ENCODE data around the gene CNTNAP1. TPM values are rescaled to one million over a fixed set of nuclear protein-coding genes. Genes with fewer than 3 reads are reported as not detected.

CNTNAP1 gene
- total RNA-seq, 1 experiment from 2014 or later, result 7.7 TPM

- Histone ChIP-seq H3K27me3 (ENCODE audit: insufficient read depth, low read length) (no peaks in the 10 kb centered on the region), H3T11ph (ENCODE audit: low read length) (no peak overlapping the region), H2AK5ac (ENCODE audit: insufficient read length, low read length) (no peak overlapping the region), H3K9me3 (ENCODE audit: control insufficient read depth, low read depth, low read length) (no peaks in the 10 kb centered on the region), H3K9ac (ENCODE audit: extremely low read depth, insufficient read length, low read length) (no peak overlapping the region), H3K23me2 (ENCODE audit: insufficient read length, low read depth, low read length, poor library complexity, severe bottlenecking) (no peaks in the 10 kb centered on the region), H2BK120ac (ENCODE audit: low read depth, low read length, poor library complexity, severe bottlenecking) (no peak overlapping the region), H3K23ac (ENCODE audit: insufficient read length, low read depth, low read length) (no peak overlapping the region), H4K91ac (ENCODE audit: insufficient read length, low read depth, low read length) (no peak overlapping the region), H3K79me1 (ENCODE audit: insufficient read depth, low read depth, low read length, poor library complexity, severe bottlenecking) (no peaks in the 10 kb centered on the region), H3K4me2 (ENCODE audit: insufficient read depth, insufficient read length, low read length) (no peak overlapping the region), H2AFZ (ENCODE audit: low read length) (no peak overlapping the region), H3K56ac (ENCODE audit: insufficient read length, low read depth, low read length) (no peak overlapping the region), H3K4ac (ENCODE audit: low read depth, low read length) (no peak overlapping the region), H2BK20ac (ENCODE audit: low read depth, low read length, poor library complexity, severe bottlenecking) (no peak overlapping the region), H4K8ac (replicated peaks; ENCODE audit: insufficient read length, low read depth, low read length) (no peak overlapping the region), H2BK12ac (ENCODE audit: insufficient read length, low read depth, low read length) (no peak overlapping the region), H3K79me2 (ENCODE audit: insufficient read depth, low read length) (no peaks in the 10 kb centered on the region), H3K18ac (ENCODE audit: insufficient read length, low read depth, low read length) (no peak overlapping the region), H3K14ac (ENCODE audit: insufficient read depth, low read length) (no peak overlapping the region), H3K27ac (ENCODE audit: insufficient read length, low read depth, low read length) (no peak overlapping the region), H2BK15ac (ENCODE audit: low read depth, low read length) (no peak overlapping the region), H4K20me1 (ENCODE audit: control insufficient read depth, insufficient read depth, insufficient read length) (no peaks in the 10 kb centered on the region), H4K5ac (ENCODE audit: insufficient read length, low read depth, low read length) (no peak overlapping the region), H3K4me1 (ENCODE audit: insufficient read depth, low read length) (no peaks in the 10 kb centered on the region), H2BK5ac (ENCODE audit: insufficient read length, low read length) (no peak overlapping the region)
- WGBS (ENCODE audit: extremely low coverage, insufficient read length, low lambda C conversion rate), result no CpG with 5 or more reads among the region's 5 CpGs
- Mint-ChIP-seq H3K27ac (no peak overlapping the region), H3K4me3 (no peak overlapping the region), H3K9me3 (no peaks in the 10 kb centered on the region), H3K36me3 (ENCODE audit: insufficient read depth in 1 of 3, low read depth in 3 of 3) (peaks cover 12 to 64% (median 62%) of the 10 kb centered on the region in 3 experiments; a peak in 6 of 7 replicates), H3K27me3 (ENCODE audit: low read depth) (no peaks in the 10 kb centered on the region), H3K4me1 (peaks cover 2 to 12% of the 10 kb centered on the region in 2 experiments)
- TF ChIP-seq CTCF (conservative IDR thresholded peaks at IDR 0.05), result no peak
- DNase-seq, result no peak
Observed at GRCh38 chr17:42704490-42704836, 22.1 kb downstream of the CNTNAP1 start.

Measured in H9 (cell line).